HG03565 (cell line): ENCODE data around the gene RACGAP1.
"Not testable (repeated sequence)": the region's sequence is repeated elsewhere in the genome, so short reads cannot be mapped to it uniquely, and the experiment has no call there.

Experiments
- ATAC-seq: cut with Tn5 transposase; IDR thresholded peaks from one replicate; pipeline ENCODE4 v1.9.1; 2021; ENCODE audit warnings: mild to moderate bottlenecking, moderate library complexity; ENCODE audit not compliant: unreplicated experiment

RACGAP1 gene

GRCh38 chr12:49989400-49989799 is 35.9 kb downstream of the RACGAP1 start:
- ATAC-seq: not testable (repeated sequence)

- ATAC-seq: no peak
Observed at GRCh38 chr12:49987625-49988303, 37.5 kb downstream of the RACGAP1 start.

- not testable (repeated sequence) for ATAC-seq
Observed at GRCh38 chr12:49986476-49986875, 38.8 kb downstream of the RACGAP1 start.

GRCh38 chr12:49985981-49986380 is 39.3 kb downstream of the RACGAP1 start:
- no peak for ATAC-seq

GRCh38 chr12:49984476-49985359 is 40.6 kb downstream of the RACGAP1 start:
- ATAC-seq: no peak

GRCh38 chr12:49983892-49984291 is 41.4 kb downstream of the RACGAP1 start:
- ATAC-seq: no peak

GRCh38 chr12:49982246-49983087 is 42.8 kb downstream of the RACGAP1 start:
- ATAC-seq: no peak

GRCh38 chr12:49980501-49981349 is 44.6 kb downstream of the RACGAP1 start:
- no peak for ATAC-seq

- ATAC-seq: no peak
Observed at GRCh38 chr12:49979791-49980190, 45.5 kb downstream of the RACGAP1 start.

- no peak for ATAC-seq
Observed at GRCh38 chr12:49979016-49979586, 46.2 kb downstream of the RACGAP1 start.

GRCh38 chr12:49978125-49978524 is 47.2 kb downstream of the RACGAP1 start:
- no peak for ATAC-seq

GRCh38 chr12:49976557-49976956 is 48.7 kb downstream of the RACGAP1 start:
- ATAC-seq: no peak

GRCh38 chr12:49975318-49975761 is 50.0 kb downstream of the RACGAP1 start:
- no peak for ATAC-seq

GRCh38 chr12:49974677-49975317 is 50.5 kb downstream of the RACGAP1 start:
- no peak for ATAC-seq

- ATAC-seq: no peak
Observed at GRCh38 chr12:49974231-49974675, 51.0 kb downstream of the RACGAP1 start.

- no peak for ATAC-seq
Observed at GRCh38 chr12:49973361-49973830, 51.9 kb downstream of the RACGAP1 start.

- ATAC-seq: no peak
Observed at GRCh38 chr12:49972641-49973360, 52.5 kb downstream of the RACGAP1 start, which contains the start of gene AQP6. Gene AQP6, plus strand, starts transcription at chr12:49972947. Its CDS starts 227 bp downstream, at chr12:49973174.

GRCh38 chr12:49972129-49972528 is 53.2 kb downstream of the RACGAP1 start:
- no peak for ATAC-seq
